Liver (tissue), 9 donors: ENCODE data around the gene NCAPG2. TPM values are rescaled to one million over a fixed set of nuclear protein-coding genes. Genes with fewer than 3 reads are reported as not detected.

Experiments
- DNase-seq: peaks from one replicate; pipeline ENCODE4 v3.0.0-alpha.2; 2017; ENCODE audit warnings: low spot score
- H3K27ac ChIP-seq, 2 donors: one replicate each; pipeline ENCODE4 v1.7.0; 2013; ENCODE audit warnings: inconsistent platforms in 2 of 2, low read length in 2 of 2, control low read depth in 1 of 2, low read depth in 1 of 2, mild to moderate bottlenecking in 1 of 2
- H3K27me3 ChIP-seq, 4 donors: one replicate each; pipeline versions ENCODE4 v1.6.1 to v1.7.0; 2013; ENCODE audit warnings: low read length in 3 of 4, inconsistent platforms in 1 of 4, mild to moderate bottlenecking in 1 of 4, moderate library complexity in 1 of 4; ENCODE audit not compliant: control insufficient read depth in 4 of 4, insufficient read depth in 4 of 4
- H3K36me3 ChIP-seq, 4 donors: one replicate each; pipeline versions ENCODE4 v1.6.1 to v1.7.0; 2013; ENCODE audit warnings: low read length in 3 of 4, mild to moderate bottlenecking in 3 of 4, low read depth in 1 of 4, moderate library complexity in 1 of 4; ENCODE audit not compliant: control insufficient read depth in 4 of 4, insufficient read depth in 3 of 4
- H3K4me1 ChIP-seq, 4 donors: one replicate each; pipeline versions ENCODE4 v1.6.1 to v1.7.0; 2013; ENCODE audit warnings: low read length in 3 of 4, mild to moderate bottlenecking in 3 of 4, moderate library complexity in 1 of 4; ENCODE audit not compliant: control insufficient read depth in 4 of 4, insufficient read depth in 4 of 4
- H3K4me3 ChIP-seq, 3 donors: one replicate each; pipeline versions ENCODE4 v1.6.1 to v1.7.0; 2013; ENCODE audit warnings: low read length in 3 of 3, control low read depth in 1 of 3, low read depth in 1 of 3, mild to moderate bottlenecking in 1 of 3
- H3K9ac ChIP-seq, 2 donors: one replicate each; pipeline ENCODE4 v1.7.0; 2013; ENCODE audit warnings: low read length in 2 of 2, mild to moderate bottlenecking in 2 of 2, moderate library complexity in 2 of 2, control low read depth in 1 of 2, low read depth in 1 of 2
- H3K9me3 ChIP-seq, 4 donors: one replicate each; pipeline versions ENCODE4 v1.6.1 to v1.7.0; 2013; ENCODE audit warnings: low read length in 3 of 4; ENCODE audit not compliant: control insufficient read depth in 4 of 4
- CTCF ChIP-seq: fragments of 150-350 bp; IDR thresholded peaks from 2 replicates; pipeline ENCODE4 v1.5.1; 2017; ENCODE audit warnings: improper control_type of control experiment, low read depth, low read length; ENCODE audit not compliant: missing input control
- EGR1 ChIP-seq, 2 donors: IDR thresholded peaks; 2 replicates each; pipeline ENCODE4 v1.6.1; 2016 to 2018; ENCODE audit warnings: antibody characterized with exemption in 2 of 2, low read depth in 2 of 2
- HNF4G ChIP-seq: IDR thresholded peaks from 2 replicates; pipeline ENCODE4 v1.6.1; 2016; ENCODE audit warnings: antibody characterized with exemption
- RXRA ChIP-seq, 2 donors: IDR thresholded peaks; 2 replicates each; pipeline ENCODE4 v1.6.1; 2017 to 2018; ENCODE audit warnings: antibody characterized with exemption in 2 of 2, mild to moderate bottlenecking in 1 of 2
- YY1 ChIP-seq: IDR thresholded peaks from 2 replicates; pipeline ENCODE4 v1.6.1; 2016; ENCODE audit warnings: antibody characterized with exemption, mild to moderate bottlenecking
- ZBTB33 ChIP-seq: IDR thresholded peaks from 2 replicates; pipeline ENCODE4 v1.6.1; 2016; ENCODE audit warnings: antibody characterized with exemption
- WGBS: extraction: QIAGEN DNeasy Blood & Tissue Kit; methylation state at CpG from one replicate; pipeline ENCODE4 v1.1.7; 2013; 5-methylcytosine and 5-hydroxymethylcytosine counted together
- polyA plus RNA-seq, 2 donors: library from polyadenylated mRNA; stranded (reverse) in 1 of 2; unstranded in 1 of 2; fragments of 200-250 nt in 1 of 2; fragments of >200 nt in 1 of 2; fragmentation: Nextera tagmentation in 1 of 2; extraction: Ambion mirVana in 1 of 2; gene quantifications; one replicate each; pipeline versions ENCODE4 v1.2.1 to v1.2.3, GENCODE V29; 2013 to 2015
- total RNA-seq, 2 donors: library from RNA; depleted of rRNA; stranded (reverse); fragments of >200 nt; gene quantifications; one replicate each; pipeline ENCODE4 v1.2.3, GENCODE V29; 2014
- TF ChIP-seq, protein P1 (sequence below): IDR thresholded peaks from 2 replicates; pipeline ENCODE4 v1.6.1; 2016; ENCODE audit warnings: antibody characterized with exemption
- TF ChIP-seq, protein P2 (sequence below): IDR thresholded peaks from 2 replicates; pipeline ENCODE4 v1.6.1; 2016; ENCODE audit warnings: antibody characterized with exemption, mild to moderate bottlenecking
- donor health status: healthy.
- donor health status: healthy.
- donor health status: healthy.
- donor health status: healthy.
- donor health status: healthy.

NCAPG2 gene
- total and polyA plus RNA-seq, 4 donors = 0.89 to 37.4 (median 3.7) TPM

GRCh38 chr7:158662610-158663427, 41.8 kb downstream of the NCAPG2 start:
- Histone ChIP-seq H3K27me3 (no peaks in the 10 kb centered on the region), H3K4me3 (no peak overlapping the region), H3K36me3 (peaks cover 0 to 7% (median 1%) of the 10 kb centered on the region in 4 donors), H3K4me1 (no peaks in the 10 kb centered on the region), H3K27ac (no peak overlapping the region), H3K9ac (no peak overlapping the region), H3K9me3 (no peaks in the 10 kb centered on the region)
- no peak for DNase-seq
- 95% methylated on average over 14 of the region's 14 CpGs for WGBS
- TF ChIP-seq YY1 = no peak

DNA sequence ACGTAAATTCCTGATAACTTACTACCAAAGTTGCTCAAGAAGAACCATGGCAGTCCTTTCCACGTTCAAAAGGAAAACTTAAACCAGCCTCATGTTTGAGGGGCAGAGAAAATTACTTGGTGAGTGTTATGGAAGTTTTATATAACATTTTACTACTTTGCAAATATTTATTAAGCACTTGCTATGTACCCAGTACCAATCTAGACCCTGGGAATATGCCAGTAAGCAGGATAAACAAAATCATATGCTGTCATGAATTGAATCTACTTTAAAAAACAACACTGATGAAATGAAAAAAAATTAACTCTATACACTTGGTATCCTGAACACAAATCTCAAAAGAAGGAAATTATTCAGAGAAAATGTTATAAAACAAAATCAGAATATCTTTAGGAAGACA, 46.1 kb downstream of the NCAPG2 start:
- Histone ChIP-seq H3K36me3 (peaks cover 0 to 21% (median 4%) of the 10 kb centered on the region in 4 donors), H3K27me3 (no peaks in the 10 kb centered on the region), H3K4me1 (no peaks in the 10 kb centered on the region), H3K9me3 (no peaks in the 10 kb centered on the region), H3K4me3 (no peak overlapping the region), H3K9ac (no peak overlapping the region), H3K27ac (no peak overlapping the region)
- WGBS = 87% methylated on average over 2 of the region's 2 CpGs
- DNase-seq = no peak
- TF ChIP-seq ZBTB33 = no peak
- TF ChIP-seq HNF4G = no peak
- TF ChIP-seq, protein P1, sequence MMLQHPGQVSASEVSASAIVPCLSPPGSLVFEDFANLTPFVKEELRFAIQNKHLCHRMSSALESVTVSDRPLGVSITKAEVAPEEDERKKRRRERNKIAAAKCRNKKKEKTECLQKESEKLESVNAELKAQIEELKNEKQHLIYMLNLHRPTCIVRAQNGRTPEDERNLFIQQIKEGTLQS = no peak
- no peak for TF ChIP-seq CTCF
- TF ChIP-seq EGR1 (IDR thresholded peaks at IDR 0.05; ENCODE audit: low read depth in 2 of 2) = no peak

DNA sequence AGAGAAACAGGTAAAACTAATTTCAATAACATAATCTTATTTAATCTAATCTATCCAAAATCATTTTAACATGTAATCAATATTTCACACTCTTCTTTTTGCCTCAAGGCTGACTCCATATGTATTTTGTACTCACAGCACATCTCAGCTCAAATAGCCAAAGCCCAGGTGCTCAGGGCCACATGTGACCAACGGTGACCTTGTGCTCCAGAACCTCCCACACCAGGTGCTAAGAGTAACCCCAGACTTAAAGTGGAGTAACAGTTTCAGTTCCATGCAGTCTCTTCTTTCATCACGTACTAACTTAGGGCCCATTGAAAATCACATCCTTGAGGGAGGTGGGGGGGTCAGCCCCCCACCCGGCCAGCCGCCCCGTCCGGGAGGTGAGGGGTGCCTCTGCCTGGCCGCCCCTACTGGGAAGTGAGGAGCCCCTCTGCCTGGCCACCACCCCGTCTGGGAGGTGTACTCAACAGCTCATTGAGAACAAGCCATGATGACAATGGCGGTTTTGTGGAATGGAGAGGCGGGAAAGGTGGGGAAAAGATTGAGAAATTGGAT, 47.3 kb downstream of the NCAPG2 start:
- WGBS = 96% methylated on average over 10 of the region's 10 CpGs
- Histone ChIP-seq H3K9ac (no peak overlapping the region), H3K27me3 (no peaks in the 10 kb centered on the region), H3K36me3 (peaks cover 0 to 16% (median 4%) of the 10 kb centered on the region in 4 donors), H3K4me3 (no peak overlapping the region), H3K4me1 (no peaks in the 10 kb centered on the region), H3K9me3 (no peaks in the 10 kb centered on the region), H3K27ac (no peak overlapping the region)
- TF ChIP-seq CTCF = no peak
- TF ChIP-seq RXRA (IDR thresholded peaks at IDR 0.05) = no peak
- TF ChIP-seq, protein P2, sequence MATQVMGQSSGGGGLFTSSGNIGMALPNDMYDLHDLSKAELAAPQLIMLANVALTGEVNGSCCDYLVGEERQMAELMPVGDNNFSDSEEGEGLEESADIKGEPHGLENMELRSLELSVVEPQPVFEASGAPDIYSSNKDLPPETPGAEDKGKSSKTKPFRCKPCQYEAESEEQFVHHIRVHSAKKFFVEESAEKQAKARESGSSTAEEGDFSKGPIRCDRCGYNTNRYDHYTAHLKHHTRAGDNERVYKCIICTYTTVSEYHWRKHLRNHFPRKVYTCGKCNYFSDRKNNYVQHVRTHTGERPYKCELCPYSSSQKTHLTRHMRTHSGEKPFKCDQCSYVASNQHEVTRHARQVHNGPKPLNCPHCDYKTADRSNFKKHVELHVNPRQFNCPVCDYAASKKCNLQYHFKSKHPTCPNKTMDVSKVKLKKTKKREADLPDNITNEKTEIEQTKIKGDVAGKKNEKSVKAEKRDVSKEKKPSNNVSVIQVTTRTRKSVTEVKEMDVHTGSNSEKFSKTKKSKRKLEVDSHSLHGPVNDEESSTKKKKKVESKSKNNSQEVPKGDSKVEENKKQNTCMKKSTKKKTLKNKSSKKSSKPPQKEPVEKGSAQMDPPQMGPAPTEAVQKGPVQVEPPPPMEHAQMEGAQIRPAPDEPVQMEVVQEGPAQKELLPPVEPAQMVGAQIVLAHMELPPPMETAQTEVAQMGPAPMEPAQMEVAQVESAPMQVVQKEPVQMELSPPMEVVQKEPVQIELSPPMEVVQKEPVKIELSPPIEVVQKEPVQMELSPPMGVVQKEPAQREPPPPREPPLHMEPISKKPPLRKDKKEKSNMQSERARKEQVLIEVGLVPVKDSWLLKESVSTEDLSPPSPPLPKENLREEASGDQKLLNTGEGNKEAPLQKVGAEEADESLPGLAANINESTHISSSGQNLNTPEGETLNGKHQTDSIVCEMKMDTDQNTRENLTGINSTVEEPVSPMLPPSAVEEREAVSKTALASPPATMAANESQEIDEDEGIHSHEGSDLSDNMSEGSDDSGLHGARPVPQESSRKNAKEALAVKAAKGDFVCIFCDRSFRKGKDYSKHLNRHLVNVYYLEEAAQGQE = no peak
- TF ChIP-seq, protein P1 = no peak
- no peak for DNase-seq
